HepG2 (cell line): Measurements from ENCODE around the gene VASN. TPM values are rescaled to one million over a fixed set of nuclear protein-coding genes. Genes with fewer than 3 reads are reported as not detected.

Experiments used
- ATAC-seq: fragments of 200-7000 bp; cut with Tn5 transposase; 3 replicates; pipeline ENCODE4 v1.9.1; 2020; ENCODE audit warnings: mild to moderate bottlenecking, moderate library complexity
- BruUV-seq: library from RNA; stranded (reverse); fragments of 400-500 nt; replicated peaks from 2 replicates; lab custom pipeline; 2021; lab: Mats Ljungman, UMichigan
- CTCF ChIA-PET: fragments of 300-600 bp; formaldehyde crosslinking; extraction: SDS; loops from one replicate; lab custom pipeline; 2021; ENCODE audit warnings: low total read pairs, inconsistent platforms, low intra/inter-chr PET ratio; lab: Yijun Ruan, JAX
- POLR2A ChIA-PET: fragments of 350-600 bp; sonication (Branson Sonifier 250); formaldehyde crosslinking; loops from one replicate; lab custom pipeline; 2020; ENCODE audit warnings: antibody characterized with exemption, inconsistent platforms; lab: Yijun Ruan, JAX
- DNase-seq: peaks from one replicate; pipeline ENCODE4 v3.0.0-alpha.2; 2015; ENCODE audit warnings: low spot score
- FAIRE-seq: peaks from 3 replicates; lab custom pipeline; 2011; peaks lifted over from hg19 to GRCh38; lab: Jason Lieb, UNC
- H2AFZ ChIP-seq: one replicate; pipeline ENCODE4 v1.6.1; 2011; ENCODE audit warnings: low read length, inconsistent platforms
- H3K27ac ChIP-seq: fragments of 300-600 bp; 3 replicates; pipeline ENCODE4 v1.8.0; 2011; ENCODE audit warnings: mixed run types, mild to moderate bottlenecking, mixed read lengths, low read length, inconsistent platforms; ENCODE audit not compliant: insufficient read depth; ENCODE audit errors: extremely low read length
- H3K27me3 ChIP-seq, 2 experiments: fragments of 200-600 bp in 1 of 2; 2 replicates in 1 of 2; 3 replicates in 1 of 2; pipeline versions ENCODE4 v1.6.0 to v1.8.0; 2011; ENCODE audit warnings: low read length in 2 of 2, mild to moderate bottlenecking in 2 of 2, moderate library complexity in 2 of 2, inconsistent platforms in 1 of 2; ENCODE audit not compliant: insufficient read depth in 2 of 2, control insufficient read depth in 1 of 2
- H3K36me3 ChIP-seq, 2 experiments: fragments of 200-600 bp in 1 of 2; replicated peaks in 1 of 2; 2 replicates in 1 of 2; 3 replicates in 1 of 2; pipeline versions ENCODE4 v1.5.1 to v1.8.0; 2011; ENCODE audit warnings: low read length in 2 of 2, inconsistent platforms in 1 of 2; ENCODE audit not compliant: insufficient read depth in 2 of 2, control insufficient read depth in 1 of 2
- H3K4me1 ChIP-seq: 2 replicates; pipeline ENCODE4 v1.5.1; 2012; ENCODE audit warnings: low read length, inconsistent platforms; ENCODE audit not compliant: insufficient read depth
- H3K4me2 ChIP-seq: 2 replicates; pipeline ENCODE4 v1.6.0; 2011; ENCODE audit warnings: low read depth, low read length, inconsistent platforms
- H3K4me3 ChIP-seq, 3 experiments: fragments of 200-600 bp in 1 of 3; sonication (generic), shearing (Covaris generic) in 1 of 3; replicated peaks in 1 of 3; 2 replicates each; pipeline ENCODE4 v1.5.1; 2011 to 2016; ENCODE audit warnings: low read length in 3 of 3, inconsistent platforms in 2 of 3, low read depth in 2 of 3, mild to moderate bottlenecking in 2 of 3, control low read depth in 1 of 3, mixed read lengths in 1 of 3; ENCODE audit not compliant: insufficient read depth in 1 of 3
- H3K79me2 ChIP-seq: one replicate; pipeline ENCODE4 v1.6.1; 2011; ENCODE audit warnings: low read length, inconsistent platforms; ENCODE audit not compliant: insufficient read depth
- H3K9ac ChIP-seq: 2 replicates; pipeline ENCODE4 v1.6.0; 2011; ENCODE audit warnings: mild to moderate bottlenecking, low read depth, low read length, inconsistent platforms; ENCODE audit not compliant: insufficient read depth
- H3K9me3 ChIP-seq: 2 replicates; pipeline ENCODE4 v1.5.1; 2012; ENCODE audit warnings: mild to moderate bottlenecking, low read length
- H4K20me1 ChIP-seq: 2 replicates; pipeline ENCODE4 v1.6.0; 2011; ENCODE audit warnings: inconsistent platforms, mild to moderate bottlenecking, low read length, moderate library complexity; ENCODE audit not compliant: insufficient read depth
- AGO2 ChIP-seq: fragments of 200-400 bp; formaldehyde crosslinking; optimal IDR thresholded peaks from 2 replicates; pipeline ENCODE3; 2017; ENCODE audit warnings: mild to moderate bottlenecking, low read depth, low read length, moderate library complexity
- FOXP4 ChIP-seq: sonication (generic); formaldehyde crosslinking; IDR thresholded peaks from 2 replicates; pipeline ENCODE4 v1.4.0; 2020; ENCODE audit warnings: missing genetic modification reagents
- LRRFIP1 ChIP-seq: sonication (generic); formaldehyde crosslinking; conservative IDR thresholded peaks from 2 replicates; pipeline ENCODE4 v1.4.0; 2020; ENCODE audit warnings: missing genetic modification reagents
- MYC ChIP-seq: sonication (generic); formaldehyde crosslinking; IDR thresholded peaks from 2 replicates; pipeline ENCODE4 v1.9.0; 2021; ENCODE audit warnings: missing genetic modification reagents, borderline replicate concordance
- ZNF770 ChIP-seq: sonication (generic); formaldehyde crosslinking; IDR thresholded peaks from 2 replicates; pipeline ENCODE4 v1.5.0; 2020; ENCODE audit warnings: mild to moderate bottlenecking, missing genetic modification reagents
- WGBS: methylation state at CpG from one replicate; pipeline ENCODE4 v1.1.6; 2017; ENCODE audit warnings: low lambda C conversion rate; 5-methylcytosine and 5-hydroxymethylcytosine counted together
- in situ Hi-C: cut with HindIII; loops from 2 replicates; pipeline ENCODE4 v1.10.0; 2017; ENCODE audit warnings: low pct_unique_long_range_greater_than_20kb; ENCODE audit not compliant: extremely low pct_ligation_motif_present
- intact Hi-C: fragments of 100-400 bp; cut with micrococcal nuclease; formaldehyde crosslinking; loops from one replicate; pipeline ENCODE4 v1.10.0; 2022; ENCODE audit not compliant: unreplicated experiment
- polyA plus RNA-seq, 8 experiments: library from polyadenylated mRNA; depleted of rRNA in 3 of 8; stranded (reverse) in 7 of 8; unstranded in 1 of 8; fragments of >200 nt; fragmentation: Illumina TruSeq in 4 of 8; extraction: Trizol in 4 of 8; gene quantifications; 2 replicates each; pipeline versions ENCODE4 v1.2.1 to v1.2.3, GENCODE V29; 2011 to 2016; ENCODE audit warnings: low read depth in 4 of 8, missing spikeins in 1 of 8, mixed read lengths in 1 of 8; ENCODE audit not compliant: insufficient read depth in 1 of 8
- total RNA-seq, 5 experiments: library from RNA; depleted of rRNA; stranded (reverse); fragments of >200 nt; fragmentation: Illumina TruSeq; extraction: Trizol; gene quantifications; 2 replicates each; pipeline ENCODE4 v1.2.3, GENCODE V29; 2016; ENCODE audit warnings: low read depth in 1 of 5

VASN gene
- total and polyA plus RNA-seq, 2 of the 13 experiments (the other 11 are each of a cell fraction or from before 2014, with no cell fraction given) = 8.4 to 18.2 TPM

GRCh38 chr16:4340443-4340842, 31.2 kb upstream of the VASN start:
- H3K36me3 ChIP-seq = peaks cover 6 to 32% of the 10 kb centered on the region in 2 experiments; a peak in 3 of 5 replicates
- FAIRE-seq (no peak), DNase-seq (no peak), ATAC-seq (no peak)
- intact Hi-C loops = no loop called here
- no peaks in the 10 kb centered on the region for H3K27me3 ChIP-seq
- no peak overlapping the region for H3K27ac ChIP-seq
- ChIA-PET POLR2A (interaction anchor here (0.6 kb wide), 1 partner anchor 53 kb away, joined by 3 read pairs; no protein-coding TSS in a partner anchor), CTCF (no interaction called here)
- peaks cover 13% of the 10 kb centered on the region for H3K79me2 ChIP-seq
- WGBS = 100% methylated on average over 1 of the region's 6 CpGs
- H3K4me1 ChIP-seq = peaks cover 10% of the 10 kb centered on the region
- no TSS peak for BruUV-seq
- peaks cover 3% of the 10 kb centered on the region; the same call in 1 of the 2 replicates for H4K20me1 ChIP-seq
- H3K4me2 ChIP-seq = no peak overlapping the region
- no peak overlapping the region for H3K9ac ChIP-seq
- no peak overlapping the region for H3K4me3 ChIP-seq
- H2AFZ ChIP-seq = no peak overlapping the region
- in situ Hi-C loops = no loop called here
- no peaks in the 10 kb centered on the region for H3K9me3 ChIP-seq
- TF ChIP-seq AGO2 (peak; percentile 15), MYC (CRISPR knock-in tag) (no peak)

- Histone ChIP-seq H3K4me3 (no peak overlapping the region), H3K9me3 (no peaks in the 10 kb centered on the region), H2AFZ (no peak overlapping the region), H3K9ac (no peak overlapping the region), H3K4me2 (no peak overlapping the region), H3K36me3 (peaks cover 6 to 32% of the 10 kb centered on the region in 2 experiments; a peak in 3 of 5 replicates), H3K4me1 (peaks cover 18% of the 10 kb centered on the region), H3K27me3 (no peaks in the 10 kb centered on the region), H3K27ac (no peak overlapping the region), H3K79me2 (peaks cover 13% of the 10 kb centered on the region), H4K20me1 (peaks cover 5% of the 10 kb centered on the region; the same call in 1 of the 2 replicates)
- no TSS peak for BruUV-seq
- FAIRE-seq (no peak), ATAC-seq (no peak), DNase-seq (no peak)
- in situ Hi-C loops (no loop called here), intact Hi-C loops (no loop called here)
- ChIA-PET CTCF (no interaction called here), POLR2A (no interaction called here)
- WGBS = 98% methylated on average over 6 of the region's 13 CpGs
- TF ChIP-seq AGO2 = peak; percentile 18
- TF ChIP-seq FOXP4 (CRISPR knock-in tag) = no peak
- TF ChIP-seq LRRFIP1 (CRISPR knock-in tag) = no peak
- 0 out of 2 replicates have a peak, but pooled peaks have one; percentile 16 for TF ChIP-seq ZNF770 (CRISPR knock-in tag)
Measured at GRCh38 chr16:4341250-4341649, 30.4 kb upstream of the VASN start.
